Stimulated activated naive B cell treated with anti-CD40 and anti-IgM and Interleukin-4, amounts not matched to agents 10 μg/mL and 1 μg/mL and 100 μg/mL, for 72 hours (primary cell): ENCODE data around the gene SCYGR7.
"Not testable (repeated sequence)": the region's sequence is repeated elsewhere in the genome, so short reads cannot be mapped to it uniquely, and the experiment has no call there.

Experiments
- ATAC-seq, 2 donors: fragments of 150-1000 bp; cut with Tn5 transposase; replicated peaks; 2 replicates each; pipeline ENCODE4 v1.10.0; 2021; ENCODE audit warnings: moderate library complexity in 1 of 2
- DNase-seq: peaks from one replicate; pipeline ENCODE4 v3.0.0; 2021
- H3K27ac Mint-ChIP-seq: one replicate; pipeline ENCODE4 v1.8.0; 2022; ENCODE audit warnings: mild to moderate bottlenecking, mixed read lengths
- H3K27me3 Mint-ChIP-seq, 2 donors: one replicate each; pipeline ENCODE4 v1.8.0; 2022; ENCODE audit warnings: mixed read lengths in 2 of 2
- H3K36me3 Mint-ChIP-seq, 2 donors: one replicate each; pipeline ENCODE4 v1.8.0; 2022; ENCODE audit warnings: mixed read lengths in 2 of 2, mild to moderate bottlenecking in 1 of 2
- H3K4me1 Mint-ChIP-seq, 2 donors: one replicate each; pipeline ENCODE4 v1.8.0; 2022; ENCODE audit warnings: mixed read lengths in 2 of 2, mild to moderate bottlenecking in 1 of 2
- H3K4me3 Mint-ChIP-seq, 2 donors: one replicate each; pipeline ENCODE4 v1.8.0; 2022; ENCODE audit warnings: mild to moderate bottlenecking in 2 of 2, mixed read lengths in 2 of 2, moderate library complexity in 1 of 2
- H3K9me3 Mint-ChIP-seq, 2 donors: one replicate each; pipeline ENCODE4 v1.8.0; 2022; ENCODE audit warnings: mixed read lengths in 2 of 2, mild to moderate bottlenecking in 1 of 2

SCYGR7 gene

DNA sequence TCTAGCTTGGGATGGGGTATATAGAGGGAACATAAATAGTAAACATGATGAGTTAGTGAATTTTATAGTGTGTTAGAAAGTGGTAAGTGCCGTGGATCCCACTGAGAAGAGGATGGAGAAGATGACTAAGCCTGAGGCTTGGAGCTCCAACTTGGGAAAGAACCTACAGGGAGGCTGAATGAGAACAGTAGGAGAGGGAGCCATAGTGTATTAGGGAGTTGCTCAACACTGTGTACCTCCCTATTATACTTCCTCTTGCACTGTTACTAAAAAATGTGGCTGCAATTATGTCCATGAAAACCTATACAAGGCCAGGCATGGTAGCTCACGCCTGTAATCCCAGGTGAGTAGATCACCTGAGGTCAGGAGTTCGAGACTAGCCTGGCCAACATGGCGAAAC lies 7.5 kb upstream of the SCYGR7 start:
- H3K4me3 Mint-ChIP-seq = no peak overlapping the region

GRCh38 chr2:227722821-227723220 lies 5.3 kb upstream of the SCYGR7 start:
- not testable (repeated sequence) for H3K36me3 Mint-ChIP-seq

More for the DNA sequence above, 7.5 kb upstream of the SCYGR7 start:
- Mint-ChIP-seq H3K27ac (no peak overlapping the region), H3K9me3 (no peaks in the 10 kb centered on the region), H3K36me3 (peaks cover 0 to 2% of the 10 kb centered on the region in 2 donors), H3K27me3 (peaks cover 25 to 37% of the 10 kb centered on the region in 2 donors), H3K4me1 (peaks cover 2 to 7% of the 10 kb centered on the region in 2 donors)
- ATAC-seq = no peak
- no peak for DNase-seq

GRCh38 chr2:227724394-227725039 lies 3.6 kb upstream of the SCYGR7 start, which contains the start of gene SCYGR6:
Gene SCYGR6, minus strand, starts transcription at chr2:227724757. Its CDS starts 0 bp downstream, at chr2:227724757.
- no peak within 1 kb of the TSS for H3K27ac Mint-ChIP-seq
- H3K36me3 Mint-ChIP-seq = no peaks in the 10 kb centered on the region
- H3K27me3 Mint-ChIP-seq = peaks cover 21 to 22% of the 10 kb centered on the region in 2 donors
- H3K4me1 Mint-ChIP-seq = no peaks in the 10 kb centered on the region
- H3K9me3 Mint-ChIP-seq = no peaks in the 10 kb centered on the region
- DNase-seq = no peak
- H3K4me3 Mint-ChIP-seq = no peak within 1 kb of the TSS
- ATAC-seq = no peak

More at GRCh38 chr2:227722821-227723220, 5.3 kb upstream of the SCYGR7 start:
- not testable (repeated sequence) for H3K9me3 Mint-ChIP-seq, H3K4me3 Mint-ChIP-seq, ATAC-seq, H3K27ac Mint-ChIP-seq, DNase-seq, H3K4me1 Mint-ChIP-seq
- peaks cover 20 to 28% of the 10 kb centered on the region in 2 donors for H3K27me3 Mint-ChIP-seq

GRCh38 chr2:227739351-227739750 lies 11.2 kb downstream of the SCYGR7 start:
- Mint-ChIP-seq H3K27ac (no peak overlapping the region), H3K27me3 (peaks cover 4 to 17% of the 10 kb centered on the region in 2 donors)
- no peak for ATAC-seq

DNA sequence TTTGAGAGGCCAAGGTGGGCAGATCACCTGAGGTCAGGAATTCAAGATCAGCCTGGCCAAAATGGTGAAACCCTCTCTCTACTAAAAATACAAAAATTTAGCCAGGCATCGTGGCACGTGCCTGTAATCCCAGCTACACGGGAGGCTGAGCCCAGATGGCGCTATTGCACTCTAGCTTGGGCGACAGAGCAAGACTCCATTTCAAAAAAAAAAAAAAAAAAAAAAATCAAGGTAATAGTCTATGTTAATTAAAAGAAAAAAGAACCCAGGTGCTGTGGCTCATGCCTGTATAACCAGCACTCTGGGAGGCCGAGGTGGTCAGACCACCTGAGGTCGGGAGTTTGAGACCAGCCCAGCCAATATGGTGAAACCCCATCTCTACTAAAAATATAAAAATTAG lies 12.6 kb downstream of the SCYGR7 start:
- DNase-seq, H3K27ac Mint-ChIP-seq, H3K4me3 Mint-ChIP-seq, H3K9me3 Mint-ChIP-seq, H3K36me3 Mint-ChIP-seq, ATAC-seq, H3K4me1 Mint-ChIP-seq: not testable (repeated sequence)
- peaks cover 4 to 14% of the 10 kb centered on the region in 2 donors for H3K27me3 Mint-ChIP-seq

More at GRCh38 chr2:227739351-227739750, 11.2 kb downstream of the SCYGR7 start:
- Mint-ChIP-seq H3K36me3 (no peaks in the 10 kb centered on the region), H3K9me3 (no peaks in the 10 kb centered on the region), H3K4me3 (no peak overlapping the region), H3K4me1 (no peaks in the 10 kb centered on the region)
- DNase-seq = no peak

- no peak within 1 kb of the TSS for H3K27ac Mint-ChIP-seq
- ATAC-seq (no peak), DNase-seq (no peak)
- H3K9me3 Mint-ChIP-seq = no peaks in the 10 kb centered on the region
- peaks cover 5 to 9% of the 10 kb centered on the region in 2 donors for H3K27me3 Mint-ChIP-seq
- H3K4me3 Mint-ChIP-seq = no peak within 1 kb of the TSS
- no peaks in the 10 kb centered on the region for H3K36me3 Mint-ChIP-seq
- no peaks in the 10 kb centered on the region for H3K4me1 Mint-ChIP-seq
These were observed 17.5 kb downstream of the SCYGR7 start, which contains the start of gene SCYGR8 for GRCh38 chr2:227745594-227745993. Gene SCYGR8, plus strand, starts transcription at chr2:227745894. Its CDS starts 0 bp downstream, at chr2:227745894.

- DNase-seq = no peak
- Mint-ChIP-seq H3K27ac (no peak overlapping the region), H3K4me1 (no peaks in the 10 kb centered on the region), H3K4me3 (no peak overlapping the region), H3K27me3 (peaks cover 8 to 9% of the 10 kb centered on the region in 2 donors), H3K9me3 (no peaks in the 10 kb centered on the region), H3K36me3 (no peaks in the 10 kb centered on the region)
- no peak for ATAC-seq
These were observed 19.9 kb downstream of the SCYGR7 start for GRCh38 chr2:227748079-227748478.

DNA sequence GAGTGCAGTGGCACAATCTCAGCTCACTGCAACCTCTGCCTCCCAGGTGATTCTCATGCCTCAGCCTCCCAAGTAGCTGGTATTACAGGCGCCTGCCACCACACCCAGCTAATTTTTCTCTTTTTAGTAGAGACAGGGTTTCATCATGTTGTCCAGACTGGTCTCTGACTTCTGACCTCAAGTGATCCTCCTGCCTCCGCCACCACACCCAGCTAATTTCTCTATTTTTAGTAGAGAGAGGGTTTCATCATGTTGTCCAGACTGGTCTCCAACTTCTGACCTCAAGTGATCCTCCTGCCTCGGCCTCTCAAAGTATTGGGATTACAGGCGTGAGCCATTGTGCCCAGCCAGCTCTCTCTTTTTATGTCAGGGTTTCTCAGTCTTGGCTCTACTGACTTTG lies 28.1 kb downstream of the SCYGR7 start:
- not testable (repeated sequence) for H3K36me3 Mint-ChIP-seq, ATAC-seq, H3K9me3 Mint-ChIP-seq, H3K4me1 Mint-ChIP-seq, DNase-seq, H3K4me3 Mint-ChIP-seq, H3K27ac Mint-ChIP-seq
- H3K27me3 Mint-ChIP-seq = peaks cover 4 to 21% of the 10 kb centered on the region in 2 donors

DNA sequence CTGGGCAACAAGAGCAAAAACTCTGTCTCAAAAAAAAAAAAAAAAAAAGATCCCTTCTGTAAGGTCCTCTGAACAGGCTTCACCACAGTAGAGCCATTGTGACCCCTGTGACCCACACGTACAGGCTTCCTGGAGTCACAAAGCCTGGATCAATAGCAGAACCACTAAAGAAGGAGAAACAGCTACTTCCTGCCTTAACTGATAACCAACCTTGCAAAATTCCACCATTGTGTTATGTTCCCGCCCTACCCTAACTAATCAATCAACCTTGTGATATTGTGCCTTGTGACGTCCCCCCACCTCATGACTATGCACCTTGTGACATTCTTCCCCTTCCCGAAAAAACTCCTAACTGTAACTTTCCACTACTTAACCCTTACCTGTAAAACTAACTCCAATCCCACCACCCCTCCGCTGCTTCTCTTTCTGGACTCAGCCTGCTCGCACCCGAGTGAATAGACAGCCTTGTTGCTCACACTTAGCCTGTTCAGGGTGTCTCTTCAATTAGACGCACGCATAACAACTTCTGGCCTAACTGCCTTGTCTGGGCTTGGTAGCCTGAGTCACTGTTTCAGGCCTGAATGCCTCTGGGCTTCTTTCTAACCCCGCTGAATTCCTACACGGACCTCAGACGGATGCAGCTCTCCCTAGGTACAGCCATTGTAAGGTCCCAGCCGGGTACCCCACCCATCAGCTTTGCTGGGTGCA lies 31.4 kb downstream of the SCYGR7 start:
- ATAC-seq = no peak
- Mint-ChIP-seq H3K36me3 (no peaks in the 10 kb centered on the region), H3K27me3 (peaks cover 4 to 15% of the 10 kb centered on the region in 2 donors), H3K27ac (no peak overlapping the region), H3K9me3 (peaks cover 0 to 2% of the 10 kb centered on the region in 2 donors), H3K4me3 (no peak overlapping the region), H3K4me1 (no peaks in the 10 kb centered on the region)
- no peak for DNase-seq

DNA sequence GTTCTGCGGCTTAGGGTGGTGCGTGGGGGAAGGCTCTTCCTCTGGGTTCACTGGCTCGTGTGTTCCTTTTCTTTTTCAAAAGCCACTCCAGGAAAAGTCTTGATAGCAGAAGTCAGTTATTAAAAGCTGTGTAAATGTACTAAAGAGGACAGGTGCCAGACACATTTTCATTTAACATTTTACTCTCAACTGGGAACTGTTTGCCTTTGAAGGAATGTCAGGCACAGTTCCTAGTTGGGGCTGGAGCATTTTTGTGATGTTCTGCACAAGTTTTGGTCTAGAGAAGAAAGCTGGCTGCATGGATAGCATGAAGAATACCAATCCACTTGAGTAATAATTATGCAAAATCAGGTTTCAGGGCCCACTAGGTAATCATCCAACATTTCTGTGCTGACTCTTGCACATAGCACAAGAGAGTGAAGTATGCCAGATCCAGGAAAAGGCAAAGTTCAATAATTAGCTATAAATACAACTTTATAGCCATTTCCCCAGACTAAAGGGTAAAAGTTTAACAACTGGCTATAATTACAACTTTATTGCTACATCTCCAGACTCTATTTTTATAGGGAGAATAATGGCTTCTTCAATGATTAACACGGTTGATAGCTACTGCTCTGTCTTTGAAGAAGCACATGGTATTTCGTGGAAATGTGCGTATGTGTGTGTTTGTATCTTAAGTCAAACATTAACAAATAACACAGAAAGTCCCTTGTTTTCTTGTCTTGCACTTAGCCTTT lies 33.8 kb downstream of the SCYGR7 start:
- Mint-ChIP-seq H3K27me3 (peaks cover 8 to 21% of the 10 kb centered on the region in 2 donors), H3K4me1 (peaks cover 2 to 5% of the 10 kb centered on the region in 2 donors), H3K9me3 (peaks cover 0 to 2% of the 10 kb centered on the region in 2 donors), H3K4me3 (no peak overlapping the region), H3K36me3 (no peaks in the 10 kb centered on the region), H3K27ac (no peak overlapping the region)
- no peak for DNase-seq
- no peak for ATAC-seq

GRCh38 chr2:227765788-227766372 lies 37.7 kb downstream of the SCYGR7 start:
- ATAC-seq (no peak), DNase-seq (no peak)
- H3K9me3 Mint-ChIP-seq = peaks cover 0 to under 1% of the 10 kb centered on the region in 2 donors
- H3K4me3 Mint-ChIP-seq = no peak overlapping the region
- H3K27ac Mint-ChIP-seq = no peak overlapping the region
- peaks cover 8 to 13% of the 10 kb centered on the region in 2 donors for H3K27me3 Mint-ChIP-seq
- H3K36me3 Mint-ChIP-seq = no peaks in the 10 kb centered on the region
- H3K4me1 Mint-ChIP-seq = peaks cover 2 to 5% of the 10 kb centered on the region in 2 donors

GRCh38 chr2:227766373-227766883 lies 38.3 kb downstream of the SCYGR7 start:
- Mint-ChIP-seq H3K4me1 (peaks cover 2 to 5% of the 10 kb centered on the region in 2 donors), H3K4me3 (no peak overlapping the region), H3K36me3 (no peaks in the 10 kb centered on the region), H3K27me3 (peaks cover 6 to 7% of the 10 kb centered on the region in 2 donors), H3K27ac (no peak overlapping the region), H3K9me3 (no peaks in the 10 kb centered on the region)
- ATAC-seq (peak; percentile 92), DNase-seq (peak; percentile 47)

DNA sequence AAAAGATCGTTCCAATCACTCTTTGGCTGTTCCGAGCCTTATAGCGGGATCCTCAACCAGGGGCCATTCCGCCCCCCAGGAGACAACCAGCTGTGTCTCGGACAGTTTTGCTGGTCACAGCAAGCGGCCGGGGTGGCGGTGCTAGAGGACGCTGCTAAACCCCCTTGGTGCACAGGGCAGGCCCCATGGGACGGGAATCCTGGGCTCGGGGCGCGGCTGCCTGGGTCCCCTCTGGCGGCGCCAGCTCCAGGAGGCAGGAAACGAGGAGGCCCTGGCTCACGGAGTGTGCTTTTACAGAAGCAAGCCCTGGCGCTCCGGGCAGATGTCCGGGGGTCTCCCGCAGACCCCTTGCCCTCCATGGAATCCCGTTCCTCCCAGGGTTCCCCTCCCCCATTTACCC lies 39.7 kb downstream of the SCYGR7 start:
- no peak overlapping the region for H3K4me3 Mint-ChIP-seq

GRCh38 chr2:227772197-227772661 lies 44.1 kb downstream of the SCYGR7 start:
- Mint-ChIP-seq H3K9me3 (no peaks in the 10 kb centered on the region), H3K4me1 (no peaks in the 10 kb centered on the region), H3K27ac (no peak overlapping the region), H3K36me3 (no peaks in the 10 kb centered on the region), H3K27me3 (peaks cover 3 to 7% of the 10 kb centered on the region in 2 donors), H3K4me3 (no peak overlapping the region)
- ATAC-seq = no peak
- no peak for DNase-seq

More for the DNA sequence above, 39.7 kb downstream of the SCYGR7 start:
- Mint-ChIP-seq H3K9me3 (no peaks in the 10 kb centered on the region), H3K4me1 (peaks cover 2 to 5% of the 10 kb centered on the region in 2 donors), H3K27me3 (peaks cover 5 to 6% of the 10 kb centered on the region in 2 donors), H3K36me3 (no peaks in the 10 kb centered on the region), H3K27ac (no peak overlapping the region)
- DNase-seq (no peak), ATAC-seq (no peak)
